Nephron (organoid): ENCODE data around the gene CNDP2.
A peak's percentile ranks its signal among the peaks of the same experiment; 100 is the strongest.

ENCODE experiments used
- H3K27ac Mint-ChIP-seq, 3 experiments: 2 replicates each; pipeline ENCODE4 v1.8.0; 2020; ENCODE audit warnings: mixed read lengths in 3 of 3, mild to moderate bottlenecking in 2 of 3, moderate library complexity in 1 of 3
- H3K27me3 Mint-ChIP-seq: 2 replicates; pipeline ENCODE4 v1.8.0; 2021; ENCODE audit warnings: low read depth, mild to moderate bottlenecking, moderate library complexity, mixed read lengths
- H3K36me3 Mint-ChIP-seq: 2 replicates; pipeline ENCODE4 v1.8.0; 2020; ENCODE audit warnings: low read depth, mixed read lengths
- H3K4me1 Mint-ChIP-seq: 2 replicates; pipeline ENCODE4 v1.8.0; 2020; ENCODE audit warnings: mixed read lengths
- H3K4me3 Mint-ChIP-seq, 3 experiments: 2 replicates each; pipeline ENCODE4 v1.8.0; 2020; ENCODE audit warnings: mild to moderate bottlenecking in 3 of 3, mixed read lengths in 3 of 3, moderate library complexity in 2 of 3
- H3K9me3 Mint-ChIP-seq: 2 replicates; pipeline ENCODE4 v1.8.0; 2020; ENCODE audit warnings: mixed read lengths
- CTCF ChIP-seq, 3 experiments: fragments of 200-600 bp; sonication (generic); IDR thresholded peaks; one replicate each; pipeline ENCODE4 v1.5.0; 2021; ENCODE audit warnings: antibody characterized with exemption in 3 of 3; ENCODE audit not compliant: unreplicated experiment in 3 of 3

Gene CNDP2

GRCh38 chr18:74493689-74494088 is 2.5 kb upstream of the CNDP2 start:
- Mint-ChIP-seq H3K4me1 (peaks cover 27% of the 10 kb centered on the region), H3K27me3 (no peaks in the 10 kb centered on the region), H3K4me3 (peak overlapping the region; percentile 22 to 70 (median 64)), H3K36me3 (no peaks in the 10 kb centered on the region), H3K9me3 (peaks cover 2% of the 10 kb centered on the region), H3K27ac (no peak overlapping the region)
- peak; percentile 66 to 69 (median 66) for TF ChIP-seq CTCF (IDR thresholded peaks at IDR 0.05; ENCODE audit: unreplicated experiment in 3 of 3)

- H3K9me3 Mint-ChIP-seq, result peaks cover 2% of the 10 kb centered on the region
- H3K4me3 Mint-ChIP-seq, result peak overlapping the region; percentile 65 to 90 (median 77)
- no peaks in the 10 kb centered on the region for H3K27me3 Mint-ChIP-seq
These were observed 1.6 kb upstream of the CNDP2 start for GRCh38 chr18:74494514-74494913.

GRCh38 chr18:74496508-74497323 is 553 bp downstream of the CNDP2 start:
- Mint-ChIP-seq H3K27ac (peak overlapping the region; percentile 70 to 93 (median 88)), H3K9me3 (peaks cover 2% of the 10 kb centered on the region), H3K36me3 (peaks cover 21% of the 10 kb centered on the region), H3K4me3 (peak overlapping the region; percentile 90 to 95 (median 91)), H3K27me3 (no peaks in the 10 kb centered on the region), H3K4me1 (peaks cover 29% of the 10 kb centered on the region)
- TF ChIP-seq CTCF (IDR thresholded peaks at IDR 0.05; ENCODE audit: unreplicated experiment in 3 of 3), result peak in 2 of 3 experiments; percentile 17 to 21

More at GRCh38 chr18:74494514-74494913, 1.6 kb upstream of the CNDP2 start:
- Mint-ChIP-seq H3K4me1 (peaks cover 25% of the 10 kb centered on the region), H3K36me3 (peaks cover 5% of the 10 kb centered on the region), H3K27ac (no peak overlapping the region)
- no peak for TF ChIP-seq CTCF (IDR thresholded peaks at IDR 0.05; ENCODE audit: unreplicated experiment in 3 of 3)

GRCh38 chr18:74497324-74497676 is 1.1 kb downstream of the CNDP2 start:
- Mint-ChIP-seq H3K4me3 (peak overlapping the region; percentile 86 to 95 (median 90)), H3K27me3 (no peaks in the 10 kb centered on the region), H3K36me3 (peaks cover 25% of the 10 kb centered on the region), H3K9me3 (no peaks in the 10 kb centered on the region), H3K27ac (peak overlapping the region; percentile 70 to 93 (median 83)), H3K4me1 (peaks cover 29% of the 10 kb centered on the region)
- TF ChIP-seq CTCF (IDR thresholded peaks at IDR 0.05; ENCODE audit: unreplicated experiment in 3 of 3), result no peak

GRCh38 chr18:74497778-74498177 is 1.6 kb downstream of the CNDP2 start:
- no peaks in the 10 kb centered on the region for H3K9me3 Mint-ChIP-seq
- no peaks in the 10 kb centered on the region for H3K27me3 Mint-ChIP-seq
- H3K4me3 Mint-ChIP-seq, result peak overlapping the region; percentile 86 to 95 (median 90)
- H3K4me1 Mint-ChIP-seq, result peaks cover 29% of the 10 kb centered on the region
- no peak for TF ChIP-seq CTCF (IDR thresholded peaks at IDR 0.05; ENCODE audit: unreplicated experiment in 3 of 3)
- H3K27ac Mint-ChIP-seq, result peak overlapping the region; percentile 70 to 93 (median 83)
- peaks cover 30% of the 10 kb centered on the region for H3K36me3 Mint-ChIP-seq
